HCT116 (cell line): Measurements from ENCODE around the gene CMC1. TPM values are rescaled to one million over a fixed set of nuclear protein-coding genes. Genes with fewer than 3 reads are reported as not detected.

Experiments used
- ATAC-seq: fragments of 200-7000 bp; cut with Tn5 transposase; 2 replicates; pipeline ENCODE4 v1.9.1; 2020; ENCODE audit warnings: mild to moderate bottlenecking, moderate library complexity
- BruUV-seq: library from RNA; stranded (reverse); fragments of 400-500 nt; replicated peaks from 2 replicates; lab custom pipeline; 2021; lab: Mats Ljungman, UMichigan
- CTCF ChIA-PET: fragments of 300-600 bp; sonication (Branson Sonifier 250); formaldehyde crosslinking; loops from one replicate; lab custom pipeline; 2021; ENCODE audit warnings: antibody characterized with exemption; lab: Charles Lee
- POLR2A ChIA-PET: fragments of 300-600, 350-600 bp; sonication (Branson Sonifier 250); formaldehyde crosslinking; loops from one replicate; lab custom pipeline; 2021; ENCODE audit warnings: antibody characterized with exemption; lab: Charles Lee
- RAD21 ChIA-PET, 2 experiments: fragments of 300-600 bp; sonication (Branson Sonifier 250); formaldehyde crosslinking; loops; one replicate each; lab custom pipeline; 2023; ENCODE audit warnings: low total read pairs in 2 of 2; ENCODE audit not compliant: uncharacterized antibody in 2 of 2, unreplicated experiment in 2 of 2, low non-redundant PET in 1 of 2; lab: Charles Lee
- DNase-seq: peaks from one replicate; pipeline ENCODE4 v3.0.0-alpha.2; 2010; ENCODE audit warnings: low read depth, low spot score
- H2AFZ ChIP-seq: fragments of 200-600 bp; shearing (Covaris generic), sonication (generic); 2 replicates; pipeline ENCODE4 v1.6.1; 2017; ENCODE audit warnings: low read depth, mixed run types, mixed read lengths, antibody characterized with exemption, low read length; ENCODE audit not compliant: poor library complexity, severe bottlenecking
- H3K27ac ChIP-seq: 2 replicates; pipeline ENCODE4 v1.5.1; 2012; ENCODE audit warnings: low read depth, low read length
- H3K27me3 ChIP-seq: fragments of 200-600 bp; sonication (generic); 2 replicates; pipeline ENCODE4 v1.6.1; 2016; ENCODE audit warnings: mixed run types, low read length, mixed read lengths; ENCODE audit not compliant: insufficient read depth
- H3K36me3 ChIP-seq, 2 experiments: fragments of 200-500 bp in 1 of 2; fragments of 200-600 bp in 1 of 2; sonication (Bioruptor generic) in 1 of 2; sonication (generic) in 1 of 2; 2 replicates each; pipeline versions ENCODE4 v1.5.1 to v1.6.1; 2014 to 2016; ENCODE audit warnings: low read length in 2 of 2, inconsistent platforms in 1 of 2, mixed read lengths in 1 of 2, mixed run types in 1 of 2; ENCODE audit not compliant: insufficient read depth in 2 of 2, control insufficient read depth in 1 of 2
- H3K4me1 ChIP-seq, 2 experiments: fragments of 200-600 bp in 1 of 2; sonication (generic) in 1 of 2; 2 replicates each; pipeline versions ENCODE4 v1.5.1 to v1.6.1; 2012 to 2017; ENCODE audit warnings: low read length in 2 of 2, inconsistent platforms in 1 of 2, mild to moderate bottlenecking in 1 of 2, mixed read lengths in 1 of 2, mixed run types in 1 of 2, moderate library complexity in 1 of 2; ENCODE audit not compliant: insufficient read depth in 2 of 2, control insufficient read depth in 1 of 2
- H3K4me2 ChIP-seq: fragments of 200-600 bp; sonication (generic); 2 replicates; pipeline ENCODE4 v1.6.1; 2017; ENCODE audit warnings: mixed run types, low read length, mixed read lengths
- H3K4me3 ChIP-seq, 2 experiments: fragments of 200-600 bp in 1 of 2; sonication (generic) in 1 of 2; replicated peaks in 1 of 2; 2 replicates each; pipeline ENCODE4 v1.5.1; 2011 to 2016; ENCODE audit warnings: low read length in 2 of 2, control low read depth in 1 of 2, low read depth in 1 of 2, mild to moderate bottlenecking in 1 of 2, mixed read lengths in 1 of 2, mixed run types in 1 of 2
- H3K79me2 ChIP-seq: fragments of 200-600 bp; sonication (generic); 2 replicates; pipeline ENCODE4 v1.6.1; 2017; ENCODE audit warnings: mild to moderate bottlenecking, mixed run types, low read length, moderate library complexity, mixed read lengths; ENCODE audit not compliant: insufficient read depth
- H3K9ac ChIP-seq: fragments of 200-600 bp; sonication (generic); 2 replicates; pipeline ENCODE4 v1.6.1; 2016; ENCODE audit warnings: low read length, mixed read lengths
- H3K9me2 ChIP-seq: fragments of 200-600 bp; sonication (generic), shearing (Covaris generic); 2 replicates; pipeline ENCODE4 v1.6.1; 2017; ENCODE audit warnings: mixed run types, mild to moderate bottlenecking, moderate library complexity; ENCODE audit not compliant: insufficient read depth
- H3K9me3 ChIP-seq, 2 experiments: fragments of 200-500 bp in 1 of 2; fragments of 200-600 bp in 1 of 2; sonication (Bioruptor generic) in 1 of 2; sonication (generic) in 1 of 2; 2 replicates each; pipeline ENCODE4 v1.6.1; 2014 to 2017; ENCODE audit warnings: low read length in 2 of 2, mixed read lengths in 2 of 2, inconsistent platforms in 1 of 2, low read depth in 1 of 2, mild to moderate bottlenecking in 1 of 2, mixed run types in 1 of 2, moderate library complexity in 1 of 2; ENCODE audit not compliant: control insufficient read depth in 1 of 2, insufficient read depth in 1 of 2
- H4K20me1 ChIP-seq: fragments of 200-600 bp; sonication (generic), shearing (Covaris generic); 2 replicates; pipeline ENCODE4 v1.6.1; 2017; ENCODE audit warnings: mixed run types, mild to moderate bottlenecking, moderate library complexity; ENCODE audit not compliant: insufficient read depth
- CTCF ChIP-seq, 3 experiments: fragments of 200-600 bp in 1 of 3; sonication (generic) in 1 of 3; IDR thresholded peaks in 2 of 3; conservative IDR thresholded peaks in 1 of 3; 2 replicates each; pipeline ENCODE4 v1.5.1; 2012 to 2017; ENCODE audit warnings: low read depth in 2 of 3, low read length in 2 of 3, antibody characterized with exemption in 1 of 3, borderline replicate concordance in 1 of 3, control low read depth in 1 of 3, mild to moderate bottlenecking in 1 of 3, mixed read lengths in 1 of 3, mixed run types in 1 of 3, moderate library complexity in 1 of 3; ENCODE audit not compliant: insufficient read depth in 1 of 3
- FOSL1 ChIP-seq: IDR thresholded peaks from 2 replicates; pipeline ENCODE4 v1.6.1; 2012; ENCODE audit warnings: low read depth
- RAD21 ChIP-seq: IDR thresholded peaks from 2 replicates; pipeline ENCODE4 v1.6.1; 2012; ENCODE audit warnings: low read depth, mild to moderate bottlenecking
- ZFX ChIP-seq: fragments of 450-650 bp; IDR thresholded peaks from 2 replicates; pipeline ENCODE4 v1.6.1; 2017
- intact Hi-C: fragments of 100-400 bp; cut with micrococcal nuclease; formaldehyde crosslinking; loops from 2 replicates; pipeline ENCODE4 v1.10.0; 2022
- total RNA-seq: library from RNA; stranded (reverse); gene quantifications from one replicate; pipeline ENCODE4 v1.2.1, GENCODE V29; 2021; ENCODE audit not compliant: unreplicated experiment

The CMC1 gene
- total RNA-seq, 1 experiment from 2014 or later: 29.0 TPM

- TF ChIP-seq RAD21: peak; percentile 69
- no peak for TF ChIP-seq ZFX
- peak; percentile 25 to 75 (median 37); a peak in 3 of 6 replicates for TF ChIP-seq CTCF (IDR thresholded peaks at IDR 0.05 in 2 of 3, conservative IDR thresholded peaks at IDR 0.05 in 1 of 3; ENCODE audit: borderline replicate concordance in 1 of 3, insufficient read depth in 1 of 3, low read depth in 2 of 3, low read length in 2 of 3)
- intact Hi-C loops: loop anchor here (1.0 to 10.0 kb wide), 3 partner anchors 616 to 1196 kb away; no protein-coding TSS in a partner anchor
- ChIA-PET RAD21 (interaction anchor here (1.1 to 1.6 kb wide), 2 partner anchors 616 to 617 kb away, joined by 6 to 8 read pairs; no protein-coding TSS in a partner anchor), POLR2A (interaction anchor here (1.0 kb wide), 1 partner anchor 15 kb away, joined by 3 read pairs; no protein-coding TSS in a partner anchor), CTCF (interaction anchor here (0.7 to 5.2 kb wide), 13 partner anchors 8 to 1194 kb away, joined by 3 to 47 read pairs (median 5); partner anchors contain the start of genes AZI2, EOMES and ZCWPW2)
- no peaks in the 10 kb centered on the region for H4K20me1 ChIP-seq
- no peaks in the 10 kb centered on the region for H3K4me1 ChIP-seq
- ATAC-seq (peak; percentile 32; the same call in 1 of the 2 replicates), DNase-seq (no peak)
- H3K4me2 ChIP-seq: no peak overlapping the region
- no peak overlapping the region for H2AFZ ChIP-seq
- no peaks in the 10 kb centered on the region for H3K27me3 ChIP-seq
- H3K4me3 ChIP-seq: no peak overlapping the region
- H3K79me2 ChIP-seq: no peaks in the 10 kb centered on the region
- no peaks in the 10 kb centered on the region for H3K9me3 ChIP-seq
- no peak overlapping the region for H3K9ac ChIP-seq
- peaks cover 16 to 29% of the 10 kb centered on the region in 2 experiments; a peak in 3 of 4 replicates for H3K36me3 ChIP-seq
- no peaks in the 10 kb centered on the region for H3K9me2 ChIP-seq
- no peak overlapping the region for H3K27ac ChIP-seq
- no TSS peak for BruUV-seq
Measured at GRCh38 chr3:28328188-28329151, 87.1 kb downstream of the CMC1 start.

DNA sequence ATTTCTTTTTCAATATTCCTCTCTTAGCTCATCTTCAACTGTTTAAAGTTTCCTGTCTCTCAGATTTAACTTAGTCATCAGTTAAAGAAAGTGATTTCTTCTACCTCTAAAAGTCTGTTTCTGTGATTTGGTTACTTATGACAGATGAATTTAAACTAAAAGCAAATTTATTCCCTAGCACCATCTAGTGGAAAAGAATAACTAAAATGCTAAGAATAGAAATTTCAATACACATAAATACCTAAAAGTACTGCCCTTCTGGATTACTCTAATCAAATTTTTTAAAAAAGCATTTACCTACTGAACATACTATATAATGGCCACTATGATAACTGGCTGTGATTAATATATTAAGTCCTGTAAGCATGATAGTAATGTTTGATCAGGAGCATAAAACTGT is 93.1 kb downstream of the CMC1 start:
- no peaks in the 10 kb centered on the region for H3K4me1 ChIP-seq
- H3K9me2 ChIP-seq: no peaks in the 10 kb centered on the region
- no peaks in the 10 kb centered on the region for H3K9me3 ChIP-seq
- RAD21 ChIA-PET: no interaction called here
- no peaks in the 10 kb centered on the region for H3K27me3 ChIP-seq
- H2AFZ ChIP-seq: no peak overlapping the region
- no peak overlapping the region for H3K4me2 ChIP-seq
- intact Hi-C loops: no loop called here
- POLR2A ChIA-PET: no interaction called here
- BruUV-seq: no TSS peak
- no peak overlapping the region for H3K9ac ChIP-seq
- no peak overlapping the region for H3K4me3 ChIP-seq
- TF ChIP-seq ZFX: no peak
- TF ChIP-seq CTCF (IDR thresholded peaks at IDR 0.05 in 2 of 3, conservative IDR thresholded peaks at IDR 0.05 in 1 of 3; ENCODE audit: borderline replicate concordance in 1 of 3, insufficient read depth in 1 of 3, low read depth in 2 of 3, low read length in 2 of 3): peak; percentile 3 to 42 (median 7); a peak in 3 of 6 replicates
- TF ChIP-seq FOSL1: no peak
- TF ChIP-seq RAD21: peak; percentile 25; the same call in 1 of the 2 replicates
- TF ChIP-seq, all 23 proteins: peak for 2
- no peak for ATAC-seq
- no peaks in the 10 kb centered on the region for H3K79me2 ChIP-seq
- H3K36me3 ChIP-seq: peaks cover 7 to 22% of the 10 kb centered on the region in 2 experiments; a peak in 3 of 4 replicates
- CTCF ChIA-PET: interaction anchor here (1.6 kb wide), 1 partner anchor 623 kb away, joined by 4 read pairs; no protein-coding TSS in a partner anchor
- no peak for DNase-seq
- H3K27ac ChIP-seq: no peak overlapping the region
- no peaks in the 10 kb centered on the region for H4K20me1 ChIP-seq
